Mesenchymal stem cell (in vitro differentiated cells and primary cell): Measurements from ENCODE around the gene PNPLA1. TPM values are rescaled to one million over a fixed set of nuclear protein-coding genes. Genes with fewer than 3 reads are reported as not detected.

ENCODE experiments used
- DNase-seq: peaks from one replicate; pipeline ENCODE4 v3.0.0-alpha.2; 2013
- H2AFZ ChIP-seq: one replicate; pipeline ENCODE4 v1.6.1; 2013; ENCODE audit warnings: low read depth, mild to moderate bottlenecking, control low read depth, inconsistent platforms, low read length, moderate library complexity
- H2AK5ac ChIP-seq: 2 replicates; pipeline ENCODE4 v1.6.1; 2013; ENCODE audit warnings: low read length, moderate library complexity, mild to moderate bottlenecking, inconsistent platforms; ENCODE audit not compliant: severe bottlenecking
- H2BK120ac ChIP-seq: one replicate; pipeline ENCODE4 v1.6.1; 2013; ENCODE audit warnings: low read depth, mild to moderate bottlenecking, inconsistent platforms, low read length, moderate library complexity
- H2BK12ac ChIP-seq, 2 experiments: one replicate each; pipeline ENCODE4 v1.6.1; 2013; ENCODE audit warnings: inconsistent platforms in 2 of 2, low read length in 2 of 2, mild to moderate bottlenecking in 2 of 2, moderate library complexity in 2 of 2, control low read depth in 1 of 2
- H2BK15ac ChIP-seq: one replicate; pipeline ENCODE4 v1.6.1; 2013; ENCODE audit warnings: mild to moderate bottlenecking, low read depth, inconsistent platforms; ENCODE audit not compliant: poor library complexity, severe bottlenecking
- H2BK5ac ChIP-seq: 2 replicates; pipeline ENCODE4 v1.6.1; 2013; ENCODE audit warnings: low read depth, mild to moderate bottlenecking, low read length, control low read depth, inconsistent platforms; ENCODE audit not compliant: poor library complexity, severe bottlenecking
- H3K14ac ChIP-seq, 2 experiments: one replicate each; pipeline ENCODE4 v1.6.1; 2013; ENCODE audit warnings: inconsistent platforms in 2 of 2, low read length in 2 of 2, control low read depth in 1 of 2, mild to moderate bottlenecking in 1 of 2, moderate library complexity in 1 of 2
- H3K18ac ChIP-seq, 2 experiments: one replicate each; pipeline ENCODE4 v1.6.1; 2013; ENCODE audit warnings: inconsistent platforms in 2 of 2, low read length in 2 of 2, control low read depth in 1 of 2, low read depth in 1 of 2, mild to moderate bottlenecking in 1 of 2
- H3K23ac ChIP-seq, 2 experiments: one replicate each; pipeline ENCODE4 v1.6.1; 2013; ENCODE audit warnings: inconsistent platforms in 2 of 2, low read length in 2 of 2, mild to moderate bottlenecking in 2 of 2, moderate library complexity in 2 of 2, control low read depth in 1 of 2
- H3K27ac ChIP-seq: 2 replicates; pipeline ENCODE4 v1.5.1; 2013; ENCODE audit warnings: mild to moderate bottlenecking, moderate library complexity, low read length, control low read depth, inconsistent platforms; ENCODE audit not compliant: poor library complexity, severe bottlenecking
- H3K27me3 ChIP-seq, 2 experiments: 2 replicates each; pipeline versions ENCODE4 v1.6.1 to v1.7.0; 2013; ENCODE audit warnings: low read length in 2 of 2, mild to moderate bottlenecking in 2 of 2, moderate library complexity in 2 of 2, control low read depth in 1 of 2, inconsistent platforms in 1 of 2; ENCODE audit not compliant: control insufficient read depth in 1 of 2, insufficient read depth in 1 of 2
- H3K36me3 ChIP-seq, 2 experiments: 2 replicates each; pipeline versions ENCODE4 v1.6.1 to v1.7.0; 2013; ENCODE audit warnings: low read length in 2 of 2, control low read depth in 1 of 2, inconsistent platforms in 1 of 2, low read depth in 1 of 2, mild to moderate bottlenecking in 1 of 2; ENCODE audit not compliant: insufficient read depth in 2 of 2, control insufficient read depth in 1 of 2
- H3K4ac ChIP-seq, 2 experiments: one replicate each; pipeline ENCODE4 v1.6.1; 2013; ENCODE audit warnings: inconsistent platforms in 2 of 2, low read length in 2 of 2, mild to moderate bottlenecking in 2 of 2, moderate library complexity in 2 of 2, control low read depth in 1 of 2, low read depth in 1 of 2
- H3K4me1 ChIP-seq: 2 replicates; pipeline ENCODE4 v1.6.1; 2013; ENCODE audit warnings: low read depth, low read length, control low read depth; ENCODE audit not compliant: control insufficient read depth, insufficient read depth
- H3K4me2 ChIP-seq: 2 replicates; pipeline ENCODE4 v1.6.1; 2013; ENCODE audit warnings: low read length, mild to moderate bottlenecking, inconsistent platforms; ENCODE audit not compliant: poor library complexity, severe bottlenecking
- H3K4me3 ChIP-seq, 2 experiments: 2 replicates each; pipeline versions ENCODE4 v1.5.1 to v1.7.0; 2013; ENCODE audit warnings: low read length in 2 of 2, mild to moderate bottlenecking in 2 of 2, control low read depth in 1 of 2, low read depth in 1 of 2; ENCODE audit not compliant: insufficient read depth in 1 of 2
- H3K79me1 ChIP-seq: replicated peaks from 2 replicates; pipeline ENCODE4 v1.6.1; 2013; ENCODE audit warnings: mild to moderate bottlenecking, control low read depth, low read length, inconsistent platforms; ENCODE audit not compliant: poor library complexity, severe bottlenecking
- H3K9ac ChIP-seq: 2 replicates; pipeline ENCODE4 v1.7.0; 2013; ENCODE audit warnings: mild to moderate bottlenecking, low read length, moderate library complexity
- H3K9me3 ChIP-seq: 2 replicates; pipeline ENCODE4 v1.7.0; 2013; ENCODE audit warnings: mild to moderate bottlenecking, low read length; ENCODE audit not compliant: control insufficient read depth
- H4K8ac ChIP-seq: one replicate; pipeline ENCODE4 v1.6.1; 2013; ENCODE audit warnings: inconsistent platforms, mild to moderate bottlenecking, low read length, moderate library complexity
- H4K91ac ChIP-seq: one replicate; pipeline ENCODE4 v1.6.1; 2013; ENCODE audit warnings: mild to moderate bottlenecking, low read length, inconsistent platforms
- WGBS: methylation state at CpG from one replicate; pipeline ENCODE4 v1.1.7; 2013; ENCODE audit warnings: mixed read lengths; 5-methylcytosine and 5-hydroxymethylcytosine counted together
- polyA plus RNA-seq, 2 experiments: library from polyadenylated mRNA; stranded (reverse); fragments of 200-250 nt; gene quantifications; one replicate each; pipeline ENCODE4 v1.2.3, GENCODE V29; 2013

PNPLA1 gene
- not detected for polyA plus RNA-seq (2013, experiment 1 of 2)
- polyA plus RNA-seq (2013, experiment 2 of 2), result 0.01 TPM

- Histone ChIP-seq H3K9ac (no peak within 1 kb of the TSS), H3K4me2 (no peak within 1 kb of the TSS), H4K91ac (no peak within 1 kb of the TSS), H3K36me3 (no peaks in the 10 kb centered on the region), H3K9me3 (peaks cover 11% of the 10 kb centered on the region), H3K14ac (peak within 1 kb of the TSS in 1 of 2 experiments; percentile 33), H2AFZ (no peak within 1 kb of the TSS), H3K18ac (peak within 1 kb of the TSS in 1 of 2 experiments; percentile 35), H3K4ac (no peak within 1 kb of the TSS), H3K79me1 (no peaks in the 10 kb centered on the region), H2BK5ac (no peak within 1 kb of the TSS), H2BK120ac (no peak within 1 kb of the TSS), H3K27ac (no peak within 1 kb of the TSS), H3K4me1 (peaks cover 1% of the 10 kb centered on the region), H3K4me3 (no peak within 1 kb of the TSS), H3K23ac (no peak within 1 kb of the TSS), H2BK12ac (no peak within 1 kb of the TSS), H3K27me3 (peaks cover 51 to 56% of the 10 kb centered on the region in 2 experiments), H2AK5ac (no peak within 1 kb of the TSS), H2BK15ac (no peak within 1 kb of the TSS), H4K8ac (no peak within 1 kb of the TSS)
- 81% methylated on average over 28 of the region's 32 CpGs for WGBS
- DNase-seq, result no peak
These were observed at the start of gene PNPLA1 for GRCh38 chr6:36269834-36270705. TSS of gene PNPLA1 (plus strand) at chr6:36270060. CDS start at chr6:36270460, 400 bp downstream.

GRCh38 chr6:36220226-36220625, 49.6 kb upstream of the PNPLA1 start:
- Histone ChIP-seq H3K14ac (no peak overlapping the region), H3K4me3 (no peak overlapping the region), H3K9me3 (no peaks in the 10 kb centered on the region), H3K23ac (no peak overlapping the region), H3K36me3 (peaks cover 49 to 93% of the 10 kb centered on the region in 2 experiments), H3K4me1 (peaks cover 7% of the 10 kb centered on the region), H3K79me1 (peaks cover 37% of the 10 kb centered on the region), H2BK120ac (no peak overlapping the region), H4K91ac (no peak overlapping the region), H2BK12ac (no peak overlapping the region), H2AK5ac (no peak overlapping the region), H3K4me2 (no peak overlapping the region), H3K18ac (no peak overlapping the region), H2AFZ (no peak overlapping the region), H3K9ac (no peak overlapping the region), H3K4ac (no peak overlapping the region), H4K8ac (no peak overlapping the region), H3K27me3 (no peaks in the 10 kb centered on the region), H2BK15ac (no peak overlapping the region), H3K27ac (no peak overlapping the region), H2BK5ac (no peak overlapping the region)
- no peak for DNase-seq
- WGBS, result 90% methylated on average over 2 of the region's 4 CpGs

- H4K91ac ChIP-seq, result no peak overlapping the region
These were observed 48.2 kb upstream of the PNPLA1 start for GRCh38 chr6:36221674-36222073.

GRCh38 chr6:36222924-36223323, 46.9 kb upstream of the PNPLA1 start:
- Histone ChIP-seq H3K9ac (no peak overlapping the region), H3K4me1 (peaks cover 9% of the 10 kb centered on the region), H3K27ac (no peak overlapping the region), H2BK120ac (no peak overlapping the region), H3K27me3 (no peaks in the 10 kb centered on the region), H3K36me3 (peaks cover 34 to 92% of the 10 kb centered on the region in 2 experiments), H3K79me1 (peaks cover 28% of the 10 kb centered on the region), H3K4ac (no peak overlapping the region), H3K4me3 (no peak overlapping the region), H2BK12ac (no peak overlapping the region), H2BK15ac (no peak overlapping the region), H4K91ac (no peak overlapping the region), H2AFZ (no peak overlapping the region), H4K8ac (no peak overlapping the region), H3K14ac (no peak overlapping the region), H2BK5ac (no peak overlapping the region), H3K18ac (no peak overlapping the region), H2AK5ac (no peak overlapping the region), H3K9me3 (no peaks in the 10 kb centered on the region), H3K4me2 (no peak overlapping the region), H3K23ac (no peak overlapping the region)
- 100% methylated on average over 3 of the region's 4 CpGs for WGBS
- no peak for DNase-seq

More at GRCh38 chr6:36221674-36222073, 48.2 kb upstream of the PNPLA1 start:
- Histone ChIP-seq H3K4ac (no peak overlapping the region), H2BK12ac (no peak overlapping the region), H3K9ac (no peak overlapping the region), H2BK5ac (no peak overlapping the region), H3K4me1 (peaks cover 9% of the 10 kb centered on the region), H3K4me2 (no peak overlapping the region), H3K36me3 (peaks cover 40 to 93% of the 10 kb centered on the region in 2 experiments), H2AK5ac (no peak overlapping the region), H4K8ac (no peak overlapping the region), H3K23ac (no peak overlapping the region), H2AFZ (no peak overlapping the region), H2BK15ac (no peak overlapping the region), H3K27me3 (no peaks in the 10 kb centered on the region), H3K14ac (no peak overlapping the region), H2BK120ac (no peak overlapping the region), H3K18ac (no peak overlapping the region), H3K9me3 (no peaks in the 10 kb centered on the region), H3K79me1 (peaks cover 32% of the 10 kb centered on the region), H3K4me3 (no peak overlapping the region), H3K27ac (no peak overlapping the region)
- 93% methylated on average over 2 of the region's 2 CpGs for WGBS
- DNase-seq, result no peak
